Measurements from ENCODE around the gene TOP2B. TPM values are rescaled to one million over a fixed set of nuclear protein-coding genes. Genes with fewer than 3 reads are reported as not detected.
A peak's percentile ranks its signal among the peaks of the same experiment; 100 is the strongest.

TOP2B gene
- total and polyA plus RNA-seq, 9 of the 15 experiments (the other 6 are each of a cell fraction or from before 2014, with no cell fraction given) = 45.3 to 186 (median 134) TPM

GRCh38 chr3:25582242-25582641 is 82.5 kb downstream of the TOP2B start (continued):
- TF ChIP-seq AFF1 (IDR thresholded peaks at IDR 0.05; ENCODE audit: low read depth in 1 of 2, partially characterized antibody in 2 of 2) (no peak), ZBED1 (IDR thresholded peaks at IDR 0.05) (no peak), FOXP1 (CRISPR knock-in tag; IDR thresholded peaks at IDR 0.05) (no peak), KHSRP (IDR thresholded peaks at IDR 0.05) (no peak), ZNF398 (CRISPR knock-in tag; IDR thresholded peaks at IDR 0.05) (no peak), STAT5A (IDR thresholded peaks at IDR 0.05; ENCODE audit: borderline replicate concordance, low read length) (peak; percentile 23; the same call in 1 of the 2 replicates), NCOA6 (IDR thresholded peaks at IDR 0.05) (no peak), CSDE1 (IDR thresholded peaks at IDR 0.05) (no peak), RAD51 (IDR thresholded peaks at IDR 0.05; ENCODE audit: borderline replicate concordance, low read depth) (no peak), BRF1 (IDR thresholded peaks at IDR 0.05; ENCODE audit: borderline replicate concordance, extremely low read depth, insufficient read length) (no peak), KAT8 (IDR thresholded peaks at IDR 0.05; ENCODE audit: low read depth) (no peak), ILF3 (IDR thresholded peaks at IDR 0.05; ENCODE audit: borderline replicate concordance) (no peak), MIER1 (IDR thresholded peaks at IDR 0.05; ENCODE audit: low read depth) (no peak), KDM5B (IDR thresholded peaks at IDR 0.05; ENCODE audit: insufficient replicate concordance, low read depth, low read length) (no peak), ZNF79 (CRISPR knock-in tag; IDR thresholded peaks at IDR 0.05; ENCODE audit: low read depth) (no peak), EZH2 (IDR thresholded peaks at IDR 0.05; ENCODE audit: borderline replicate concordance, low read depth, low read length) (no peak), ZNF561 (CRISPR knock-in tag; conservative IDR thresholded peaks at IDR 0.05) (no peak), NCOR1 (IDR thresholded peaks at IDR 0.05) (peak; percentile 70), NCOA1 (IDR thresholded peaks at IDR 0.05; ENCODE audit: low read depth) (no peak), ZFP1 (CRISPR knock-in tag; IDR thresholded peaks at IDR 0.05) (no peak), ZNF212 (CRISPR knock-in tag; IDR thresholded peaks at IDR 0.05) (no peak), CBX5 (IDR thresholded peaks at IDR 0.05; ENCODE audit: borderline replicate concordance, low read depth) (no peak), CLOCK (CRISPR knock-in tag; IDR thresholded peaks at IDR 0.05; ENCODE audit: borderline replicate concordance) (no peak)
